ENCODE measurements around the gene MRPL47.

MRPL47 gene

DNA sequence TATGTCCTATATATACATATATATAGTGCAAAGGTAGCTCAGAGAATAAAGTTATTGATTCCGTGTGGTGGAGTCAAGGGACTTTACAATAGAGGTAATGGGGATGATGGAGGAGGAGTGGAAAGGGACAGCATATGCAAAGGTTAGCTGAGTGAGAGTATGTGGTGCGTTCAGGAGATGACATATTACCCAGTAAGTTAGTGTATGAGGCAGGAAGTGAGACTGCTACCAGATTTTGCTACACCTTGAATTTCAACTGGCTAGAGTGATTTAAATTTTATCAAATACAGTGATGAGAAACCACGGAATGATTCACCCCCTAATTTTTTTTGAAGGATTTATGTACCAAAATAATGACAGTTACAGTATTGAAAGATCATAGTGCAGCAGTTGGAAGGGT is 38.9 kb downstream of the MRPL47 start:
- H2BK15ac ChIP-seq (ENCODE audit: low read depth, poor library complexity, severe bottlenecking), result no peak overlapping the region
- no peak overlapping the region for H3K23ac ChIP-seq (ENCODE audit: low read length in 2 of 2)
- H3K27ac ChIP-seq (ENCODE audit: low read length, poor library complexity, severe bottlenecking), result no peak overlapping the region
- no peak overlapping the region for H2AFZ ChIP-seq (ENCODE audit: low read depth, low read length)
- H3K9me3 ChIP-seq (ENCODE audit: control insufficient read depth, low read length), result no peaks in the 10 kb centered on the region
- H2BK12ac ChIP-seq (ENCODE audit: low read length in 2 of 2), result no peak overlapping the region
- H3K79me1 ChIP-seq (replicated peaks; ENCODE audit: low read length, poor library complexity, severe bottlenecking), result peaks cover 13% of the 10 kb centered on the region
- DNase-seq, result no peak
- no peak overlapping the region for H3K4ac ChIP-seq (ENCODE audit: low read depth in 1 of 2, low read length in 2 of 2)
- H2BK120ac ChIP-seq (ENCODE audit: low read depth, low read length), result no peak overlapping the region
- H3K27me3 ChIP-seq (ENCODE audit: control insufficient read depth in 1 of 2, insufficient read depth in 1 of 2, low read length in 2 of 2), result no peaks in the 10 kb centered on the region
- peaks cover 0 to 9% of the 10 kb centered on the region in 2 experiments for H3K36me3 ChIP-seq (ENCODE audit: control insufficient read depth in 1 of 2, insufficient read depth in 2 of 2, low read depth in 1 of 2, low read length in 2 of 2)
- no peak overlapping the region for H3K18ac ChIP-seq (ENCODE audit: low read depth in 1 of 2, low read length in 2 of 2)
- WGBS, result 100% methylated on average over 2 of the region's 3 CpGs
- no peak overlapping the region for H3K14ac ChIP-seq (ENCODE audit: low read length in 2 of 2)
- no peak overlapping the region for H3K4me2 ChIP-seq (ENCODE audit: low read length, poor library complexity, severe bottlenecking)
- H4K91ac ChIP-seq (ENCODE audit: low read length), result no peak overlapping the region
- peaks cover 2% of the 10 kb centered on the region for H3K4me1 ChIP-seq (ENCODE audit: control insufficient read depth, insufficient read depth, low read depth, low read length)
- H2AK5ac ChIP-seq (ENCODE audit: low read length, severe bottlenecking), result no peak overlapping the region
- H3K4me3 ChIP-seq (ENCODE audit: insufficient read depth in 1 of 2, low read depth in 1 of 2, low read length in 2 of 2), result no peak overlapping the region
- no peak overlapping the region for H2BK5ac ChIP-seq (ENCODE audit: low read depth, low read length, poor library complexity, severe bottlenecking)
- no peak overlapping the region for H4K8ac ChIP-seq (ENCODE audit: low read length)
- H3K9ac ChIP-seq (ENCODE audit: low read length), result no peak overlapping the region

DNA sequence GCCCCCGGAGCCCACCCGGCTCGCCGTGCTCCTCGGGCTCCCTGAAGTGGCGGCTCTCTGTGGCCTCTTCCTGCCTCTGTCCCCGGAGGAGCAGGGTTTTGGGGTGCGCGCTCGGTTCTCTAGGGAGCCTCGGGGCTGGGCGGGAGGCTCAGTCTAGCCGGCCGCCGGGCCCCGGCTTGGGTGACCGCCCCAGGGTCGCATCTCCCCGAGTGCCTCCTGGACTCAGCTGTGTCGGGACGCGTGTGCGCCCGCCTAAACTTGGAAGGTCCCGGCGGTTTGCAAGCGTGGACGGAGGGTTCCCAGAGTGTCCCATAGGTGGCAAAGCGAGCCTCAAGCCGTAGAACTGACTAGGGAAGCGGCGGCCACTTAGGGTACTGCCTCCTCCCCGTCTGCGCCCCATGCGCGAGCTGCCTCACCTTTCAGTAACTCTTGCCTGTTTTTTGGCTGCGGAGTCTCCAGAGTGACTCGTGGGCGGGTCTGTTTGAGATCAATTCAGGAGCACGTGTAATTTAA is 41.1 kb downstream of the MRPL47 start:
- peak overlapping the region; percentile 94 to 97 for H3K4me3 ChIP-seq (ENCODE audit: insufficient read depth in 1 of 2, low read depth in 1 of 2, low read length in 2 of 2)
- no peaks in the 10 kb centered on the region for H3K36me3 ChIP-seq (ENCODE audit: control insufficient read depth in 1 of 2, insufficient read depth in 2 of 2, low read depth in 1 of 2, low read length in 2 of 2)
- peaks cover 2% of the 10 kb centered on the region for H3K4me1 ChIP-seq (ENCODE audit: control insufficient read depth, insufficient read depth, low read depth, low read length)
- peaks cover 5% of the 10 kb centered on the region for H3K79me1 ChIP-seq (replicated peaks; ENCODE audit: low read length, poor library complexity, severe bottlenecking)
- peak overlapping the region in 1 of 2 experiments; percentile 47 for H3K23ac ChIP-seq (ENCODE audit: low read length in 2 of 2)
- peak overlapping the region; percentile 9 for H3K27ac ChIP-seq (ENCODE audit: low read length, poor library complexity, severe bottlenecking)
- H2BK5ac ChIP-seq (ENCODE audit: low read depth, low read length, poor library complexity, severe bottlenecking), result no peak overlapping the region
- peak overlapping the region in 1 of 2 experiments; percentile 38 for H3K4ac ChIP-seq (ENCODE audit: low read depth in 1 of 2, low read length in 2 of 2)
- no peak overlapping the region for H3K14ac ChIP-seq (ENCODE audit: low read length in 2 of 2)
- H3K9ac ChIP-seq (ENCODE audit: low read length), result peak overlapping the region; percentile 89
- peak; percentile 90 for DNase-seq
- H3K9me3 ChIP-seq (ENCODE audit: control insufficient read depth, low read length), result no peaks in the 10 kb centered on the region
- H4K8ac ChIP-seq (ENCODE audit: low read length), result no peak overlapping the region
- no peaks in the 10 kb centered on the region for H3K27me3 ChIP-seq (ENCODE audit: control insufficient read depth in 1 of 2, insufficient read depth in 1 of 2, low read length in 2 of 2)
- 1% methylated on average over 36 of the region's 40 CpGs for WGBS
- no peak overlapping the region for H2BK15ac ChIP-seq (ENCODE audit: low read depth, poor library complexity, severe bottlenecking)
- no peak overlapping the region for H4K91ac ChIP-seq (ENCODE audit: low read length)
- H2AK5ac ChIP-seq (ENCODE audit: low read length, severe bottlenecking), result no peak overlapping the region
- no peak overlapping the region for H2BK12ac ChIP-seq (ENCODE audit: low read length in 2 of 2)
- H3K4me2 ChIP-seq (ENCODE audit: low read length, poor library complexity, severe bottlenecking), result peak overlapping the region; percentile 64
- peak overlapping the region; percentile 72 for H2AFZ ChIP-seq (ENCODE audit: low read depth, low read length)
- peak overlapping the region in 1 of 2 experiments; percentile 54 for H3K18ac ChIP-seq (ENCODE audit: low read depth in 1 of 2, low read length in 2 of 2)
- peak overlapping the region; percentile 73 for H2BK120ac ChIP-seq (ENCODE audit: low read depth, low read length)

DNA sequence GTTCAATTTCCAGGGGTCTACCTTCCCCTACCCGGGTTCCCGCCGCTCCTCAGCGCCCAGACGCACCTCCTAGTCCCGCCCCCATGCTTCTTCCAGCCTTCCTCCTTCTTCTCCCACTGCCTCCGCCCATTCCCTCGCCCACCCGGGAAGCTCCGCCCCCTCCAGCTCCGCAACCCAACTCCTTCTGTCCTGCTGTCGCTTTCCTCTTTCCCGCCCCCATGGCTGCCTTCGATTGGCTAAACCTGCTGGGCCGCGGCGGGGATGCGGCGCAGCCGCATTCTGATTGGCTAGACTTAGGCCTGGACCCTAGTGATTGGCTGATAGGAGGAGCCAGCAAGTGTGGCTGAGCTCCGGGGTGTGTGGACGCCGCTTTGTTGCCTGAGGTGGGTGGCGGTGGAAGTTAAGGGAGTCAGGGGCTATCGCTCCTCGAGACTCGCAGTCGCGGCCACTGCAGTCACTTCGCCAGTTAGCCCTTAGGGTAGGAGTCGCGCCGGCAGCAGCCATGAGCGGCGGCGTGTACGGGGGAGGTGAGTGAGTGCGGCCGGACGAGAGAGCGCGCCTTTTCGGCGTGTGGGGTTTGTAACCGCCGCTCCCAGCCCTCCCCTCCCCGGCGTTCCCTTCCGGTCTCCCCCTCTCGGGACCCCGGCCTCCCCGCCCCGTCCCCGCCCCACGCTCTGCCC is 41.7 kb downstream of the MRPL47 start, which contains the start of gene ACTL6A:
Gene ACTL6A, plus strand, starts transcription at position 336 of the 680 bp plus-strand sequence. Its CDS starts 167 bp downstream, at position 503.
- Histone ChIP-seq H2BK12ac (ENCODE audit: low read length in 2 of 2) (peak within 1 kb of the TSS in 1 of 2 experiments; percentile 12), H3K14ac (ENCODE audit: low read length in 2 of 2) (peak within 1 kb of the TSS in 1 of 2 experiments; percentile 95), H3K9me3 (ENCODE audit: control insufficient read depth, low read length) (no peaks in the 10 kb centered on the region), H3K4me3 (ENCODE audit: insufficient read depth in 1 of 2, low read depth in 1 of 2, low read length in 2 of 2) (peak within 1 kb of the TSS; percentile 94 to 97), H3K9ac (ENCODE audit: low read length) (peak within 1 kb of the TSS; percentile 89), H4K91ac (ENCODE audit: low read length) (peak within 1 kb of the TSS; percentile 93), H3K4me2 (ENCODE audit: low read length, poor library complexity, severe bottlenecking) (peak within 1 kb of the TSS; percentile 94), H2BK120ac (ENCODE audit: low read depth, low read length) (peak within 1 kb of the TSS; percentile 73), H3K27ac (ENCODE audit: low read length, poor library complexity, severe bottlenecking) (peak within 1 kb of the TSS; percentile 87), H3K79me1 (replicated peaks; ENCODE audit: low read length, poor library complexity, severe bottlenecking) (peaks cover 5% of the 10 kb centered on the region), H2AFZ (ENCODE audit: low read depth, low read length) (peak within 1 kb of the TSS; percentile 75), H2AK5ac (ENCODE audit: low read length, severe bottlenecking) (no peak within 1 kb of the TSS), H3K36me3 (ENCODE audit: control insufficient read depth in 1 of 2, insufficient read depth in 2 of 2, low read depth in 1 of 2, low read length in 2 of 2) (no peaks in the 10 kb centered on the region), H3K4me1 (ENCODE audit: control insufficient read depth, insufficient read depth, low read depth, low read length) (peaks cover 2% of the 10 kb centered on the region), H4K8ac (ENCODE audit: low read length) (peak within 1 kb of the TSS; percentile 99), H2BK15ac (ENCODE audit: low read depth, poor library complexity, severe bottlenecking) (peak within 1 kb of the TSS; percentile 93), H3K4ac (ENCODE audit: low read depth in 1 of 2, low read length in 2 of 2) (peak within 1 kb of the TSS; percentile 60 to 97), H3K18ac (ENCODE audit: low read depth in 1 of 2, low read length in 2 of 2) (peak within 1 kb of the TSS; percentile 94 to 96), H3K23ac (ENCODE audit: low read length in 2 of 2) (peak within 1 kb of the TSS in 1 of 2 experiments; percentile 47), H2BK5ac (ENCODE audit: low read depth, low read length, poor library complexity, severe bottlenecking) (no peak within 1 kb of the TSS), H3K27me3 (ENCODE audit: control insufficient read depth in 1 of 2, insufficient read depth in 1 of 2, low read length in 2 of 2) (no peaks in the 10 kb centered on the region)
- DNase-seq, result peak; percentile 100
- WGBS, result 2% methylated on average over 24 of the region's 55 CpGs

DNA sequence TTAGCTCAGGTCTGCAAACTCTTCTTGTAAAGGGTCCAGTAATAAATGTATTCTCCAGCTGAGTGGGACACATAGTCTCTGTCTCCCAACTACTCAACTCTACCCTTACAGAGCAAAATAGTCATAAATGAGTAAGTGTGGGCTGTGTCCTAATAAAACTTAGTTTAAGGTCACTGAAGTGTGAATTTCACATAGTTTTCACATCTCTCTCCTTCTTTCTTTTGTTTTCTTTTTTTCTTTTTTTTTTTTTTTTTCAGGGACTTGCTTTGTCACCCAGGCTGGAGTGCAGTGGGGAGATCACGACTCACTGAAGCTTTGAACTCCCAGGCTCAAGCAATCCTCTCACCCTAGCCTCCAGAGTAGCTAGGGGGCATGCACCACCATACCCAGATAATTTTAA is 43.6 kb downstream of the MRPL47 start:
- no peak for DNase-seq
- Histone ChIP-seq H3K36me3 (ENCODE audit: control insufficient read depth in 1 of 2, insufficient read depth in 2 of 2, low read depth in 1 of 2, low read length in 2 of 2) (no peaks in the 10 kb centered on the region), H2AFZ (ENCODE audit: low read depth, low read length) (no peak overlapping the region), H3K9me3 (ENCODE audit: control insufficient read depth, low read length) (no peaks in the 10 kb centered on the region), H3K4me2 (ENCODE audit: low read length, poor library complexity, severe bottlenecking) (no peak overlapping the region), H2BK5ac (ENCODE audit: low read depth, low read length, poor library complexity, severe bottlenecking) (no peak overlapping the region), H3K79me1 (replicated peaks; ENCODE audit: low read length, poor library complexity, severe bottlenecking) (no peaks in the 10 kb centered on the region), H3K14ac (ENCODE audit: low read length in 2 of 2) (no peak overlapping the region), H3K18ac (ENCODE audit: low read depth in 1 of 2, low read length in 2 of 2) (no peak overlapping the region), H2BK15ac (ENCODE audit: low read depth, poor library complexity, severe bottlenecking) (no peak overlapping the region), H4K8ac (ENCODE audit: low read length) (no peak overlapping the region), H2BK120ac (ENCODE audit: low read depth, low read length) (no peak overlapping the region), H3K4ac (ENCODE audit: low read depth in 1 of 2, low read length in 2 of 2) (no peak overlapping the region), H3K4me1 (ENCODE audit: control insufficient read depth, insufficient read depth, low read depth, low read length) (peaks cover 2% of the 10 kb centered on the region), H3K27ac (ENCODE audit: low read length, poor library complexity, severe bottlenecking) (no peak overlapping the region), H3K9ac (ENCODE audit: low read length) (no peak overlapping the region), H3K23ac (ENCODE audit: low read length in 2 of 2) (no peak overlapping the region), H4K91ac (ENCODE audit: low read length) (no peak overlapping the region), H3K27me3 (ENCODE audit: control insufficient read depth in 1 of 2, insufficient read depth in 1 of 2, low read length in 2 of 2) (no peaks in the 10 kb centered on the region), H2AK5ac (ENCODE audit: low read length, severe bottlenecking) (no peak overlapping the region), H2BK12ac (ENCODE audit: low read length in 2 of 2) (no peak overlapping the region), H3K4me3 (ENCODE audit: insufficient read depth in 1 of 2, low read depth in 1 of 2, low read length in 2 of 2) (no peak overlapping the region)
- 100% methylated on average over 1 of the region's 1 CpG for WGBS

Measured in mesenchymal stem cell (in vitro differentiated cells and primary cell).